Measurements from ENCODE around the gene ESRRB. TPM values are rescaled to one million over a fixed set of nuclear protein-coding genes. Genes with fewer than 3 reads are reported as not detected.

The ESRRB gene
- total and polyA plus RNA-seq, 11 donors: 4.1 to 16.9 (median 7.9) TPM

- peak in 1 of 4 donors; percentile 25 for ATAC-seq
- peaks cover 0 to 2% (median 0%) of the 10 kb centered on the region in 9 donors for H3K27me3 ChIP-seq
Measured at GRCh38 chr14:76420827-76421226, 44.9 kb downstream of the ESRRB start.

GRCh38 chr14:76421662-76422061 lies 45.7 kb downstream of the ESRRB start:
- no peak for TF ChIP-seq CTCF (IDR thresholded peaks at IDR 0.05)
- TF ChIP-seq POLR2A (IDR thresholded peaks at IDR 0.05): no peak
- H3K4me3 ChIP-seq: no peak overlapping the region
- 51 to 73% (median 65%) methylated on average over 4 of the region's 4 CpGs for WGBS, 4 donors
- no peak overlapping the region for H3K27ac ChIP-seq
- intact Hi-C loops (cut with DNase I): no loop called here
- H3K9me3 ChIP-seq: no peaks in the 10 kb centered on the region
- no peaks in the 10 kb centered on the region for H3K27me3 ChIP-seq
- H3K36me3 ChIP-seq: no peaks in the 10 kb centered on the region
- ATAC-seq: no peak
- no peak for DNase-seq
- no peaks in the 10 kb centered on the region for H3K4me1 ChIP-seq

More at GRCh38 chr14:76420827-76421226, 44.9 kb downstream of the ESRRB start:
- Histone ChIP-seq H3K36me3 (no peaks in the 10 kb centered on the region), H3K4me3 (no peak overlapping the region), H3K4me1 (no peaks in the 10 kb centered on the region), H3K27ac (no peak overlapping the region), H3K9me3 (no peaks in the 10 kb centered on the region)
- TF ChIP-seq POLR2A (IDR thresholded peaks at IDR 0.05) (no peak), CTCF (IDR thresholded peaks at IDR 0.05) (no peak)
- whole genome bisulfite sequencing, 4 donors: 48 to 64% (median 55%) methylated on average over 3 to 4 of the region's 4 CpGs
- no peak for DNase-seq
- intact Hi-C loops (cut with DNase I): no loop called here

- Histone ChIP-seq H3K36me3 (no peaks in the 10 kb centered on the region), H3K27ac (no peak overlapping the region), H3K4me1 (no peaks in the 10 kb centered on the region), H3K4me3 (no peak overlapping the region), H3K9me3 (no peaks in the 10 kb centered on the region), H3K27me3 (no peaks in the 10 kb centered on the region)
- no peak for ATAC-seq
- intact Hi-C loops (cut with DNase I): no loop called here
- TF ChIP-seq CTCF (IDR thresholded peaks at IDR 0.05) (no peak), POLR2A (IDR thresholded peaks at IDR 0.05) (no peak)
- no peak for DNase-seq
- 92 to 94% (median 92%) methylated on average over 7 of the region's 7 CpGs for WGBS, 4 donors
Measured at GRCh38 chr14:76422662-76423061, 46.7 kb downstream of the ESRRB start.

GRCh38 chr14:76423534-76423933 lies 47.6 kb downstream of the ESRRB start:
- no peak for DNase-seq
- Histone ChIP-seq H3K27ac (no peak overlapping the region), H3K27me3 (no peaks in the 10 kb centered on the region), H3K4me1 (no peaks in the 10 kb centered on the region), H3K36me3 (no peaks in the 10 kb centered on the region), H3K4me3 (no peak overlapping the region), H3K9me3 (no peaks in the 10 kb centered on the region)
- intact Hi-C loops (cut with DNase I): no loop called here
- TF ChIP-seq POLR2A (IDR thresholded peaks at IDR 0.05) (no peak), CTCF (IDR thresholded peaks at IDR 0.05) (no peak)
- 82 to 94% (median 93%) methylated on average over 4 to 5 of the region's 5 CpGs for WGBS, 4 donors
- no peak for ATAC-seq

All from heart left ventricle (tissue), 16 donors.